NK-92 (cell line): ENCODE measurements around the gene SHISA7.
"Not testable (repeated sequence)": the region's sequence is repeated elsewhere in the genome, so short reads cannot be mapped to it uniquely, and the experiment has no call there.

ENCODE experiments used
- DNase-seq: peaks from one replicate; lab custom pipeline; 2025; ENCODE audit not compliant: unreplicated experiment; lab: John Stamatoyannopoulos, UW

SHISA7 gene

GRCh38 chr19:55448175-55448490 is 5.0 kb upstream of the SHISA7 start:
- not testable (repeated sequence) for DNase-seq

GRCh38 chr19:55447421-55448174 is 4.5 kb upstream of the SHISA7 start:
- DNase-seq = no peak

- DNase-seq = no peak
These were observed 3.0 kb upstream of the SHISA7 start for GRCh38 chr19:55446060-55446459.

GRCh38 chr19:55444646-55445045 is 1.5 kb upstream of the SHISA7 start:
- DNase-seq = no peak

- no peak for DNase-seq
These were observed 852 bp upstream of the SHISA7 start for GRCh38 chr19:55443824-55444480.

GRCh38 chr19:55442372-55442961 is 633 bp downstream of the SHISA7 start:
- no peak for DNase-seq

GRCh38 chr19:55441692-55442321 is 1.3 kb downstream of the SHISA7 start:
- no peak for DNase-seq

- DNase-seq = no peak
These were observed 1.8 kb downstream of the SHISA7 start for GRCh38 chr19:55441319-55441691.

- no peak for DNase-seq
These were observed 2.5 kb downstream of the SHISA7 start for GRCh38 chr19:55440411-55441105.

GRCh38 chr19:55439052-55439451 is 4.0 kb downstream of the SHISA7 start:
- no peak for DNase-seq

GRCh38 chr19:55437410-55437809 is 5.7 kb downstream of the SHISA7 start:
- no peak for DNase-seq

- no peak for DNase-seq
These were observed 6.3 kb downstream of the SHISA7 start for GRCh38 chr19:55436847-55437246.

GRCh38 chr19:55435020-55435419 is 8.1 kb downstream of the SHISA7 start:
- DNase-seq = no peak

GRCh38 chr19:55434356-55434919 is 8.7 kb downstream of the SHISA7 start:
- no peak for DNase-seq

- no peak for DNase-seq
These were observed 9.8 kb downstream of the SHISA7 start for GRCh38 chr19:55433292-55433691.

GRCh38 chr19:55432241-55432959 is 10.7 kb downstream of the SHISA7 start:
- DNase-seq = no peak

GRCh38 chr19:55431183-55431582 is 11.9 kb downstream of the SHISA7 start:
- DNase-seq = no peak

- no peak for DNase-seq
These were observed 17.1 kb downstream of the SHISA7 start for GRCh38 chr19:55426042-55426441.

GRCh38 chr19:55424518-55424917 is 18.6 kb downstream of the SHISA7 start:
- DNase-seq = no peak

- no peak for DNase-seq
These were observed 19.7 kb downstream of the SHISA7 start for GRCh38 chr19:55423225-55424005.
